ENCODE results near the gene METTL8. TPM values are rescaled to one million over a fixed set of nuclear protein-coding genes. Genes with fewer than 3 reads are reported as not detected.

Gene METTL8
- polyA plus RNA-seq, 1 of the 3 experiments (the other 2 are of a cell fraction), result 5.1 TPM

GRCh38 chr2:171310889-171311288 is 122.9 kb downstream of the METTL8 start:
- no peak overlapping the region for H3K27ac ChIP-seq (ENCODE audit: low read depth in 2 of 2, low read length in 1 of 2)
- H3K4me3 ChIP-seq (ENCODE audit: low read depth in 2 of 2, low read length in 1 of 2), result no peak overlapping the region
- no peak for DNase-seq
- no peaks in the 10 kb centered on the region for H3K9me2 ChIP-seq
- POLR2A ChIA-PET, result no interaction called here
- H4K20me1 ChIP-seq (ENCODE audit: insufficient read depth), result no peaks in the 10 kb centered on the region
- H3K36me3 ChIP-seq (replicated peaks in 1 of 2; ENCODE audit: control insufficient read depth in 1 of 2, insufficient read depth in 2 of 2, low read length in 1 of 2), result peaks cover 0 to 2% of the 10 kb centered on the region in 2 experiments
- no peak overlapping the region for H3K9ac ChIP-seq
- H3K4me1 ChIP-seq (ENCODE audit: control insufficient read depth in 1 of 2, insufficient read depth in 2 of 2, low read depth in 1 of 2, low read length in 1 of 2), result no peaks in the 10 kb centered on the region
- H3K27me3 ChIP-seq (ENCODE audit: insufficient read depth), result no peaks in the 10 kb centered on the region
- H3F3A ChIP-seq (replicated peaks; ENCODE audit: insufficient read depth), result no peaks in the 10 kb centered on the region
- no peak overlapping the region for H2AFZ ChIP-seq (ENCODE audit: low read depth)
- no peak overlapping the region for H3K4me2 ChIP-seq
- H3K79me2 ChIP-seq (ENCODE audit: insufficient read depth), result no peaks in the 10 kb centered on the region
- CTCF ChIA-PET, result no interaction called here
- 91% methylated on average over 2 of the region's 2 CpGs for WGBS (ENCODE audit: low lambda C conversion rate)
- TF ChIP-seq FOXM1 (IDR thresholded peaks at IDR 0.05; ENCODE audit: low read depth) (no peak), RXRA (IDR thresholded peaks at IDR 0.05; ENCODE audit: borderline replicate concordance, low read depth) (no peak), NFIC (IDR thresholded peaks at IDR 0.05; ENCODE audit: borderline replicate concordance) (no peak), PBX3 (IDR thresholded peaks at IDR 0.05) (no peak), NRF1 (IDR thresholded peaks at IDR 0.05; ENCODE audit: low read depth, low read length) (no peak), GABPA (IDR thresholded peaks at IDR 0.05; ENCODE audit: low read depth) (no peak), USF2 (IDR thresholded peaks at IDR 0.05; ENCODE audit: borderline replicate concordance, low read depth, low read length) (no peak), IRF3 (IDR thresholded peaks at IDR 0.05; ENCODE audit: low read depth, low read length) (no peak), GATA2 (CRISPR knock-in tag; IDR thresholded peaks at IDR 0.05) (no peak), RCOR1 (IDR thresholded peaks at IDR 0.05; ENCODE audit: low read length) (no peak), REST (IDR thresholded peaks at IDR 0.05; ENCODE audit: low read depth, low read length) (no peak), POLR2AphosphoS5 (IDR thresholded peaks at IDR 0.05; ENCODE audit: low read depth, low read length) (no peak), SIN3A (IDR thresholded peaks at IDR 0.05; ENCODE audit: borderline replicate concordance, low read depth, low read length) (no peak), CHD2 (IDR thresholded peaks at IDR 0.05; ENCODE audit: low read length, partially characterized antibody) (no peak), FOXJ3 (CRISPR knock-in tag; IDR thresholded peaks at IDR 0.05) (no peak), ELF1 (IDR thresholded peaks at IDR 0.05) (no peak)
- H3K9me3 ChIP-seq, result no peaks in the 10 kb centered on the region
